ENCODE measurements around the gene KMT2A.

- TF ChIP-seq CTCF (IDR thresholded peaks at IDR 0.05) (no peak), POLR2A (IDR thresholded peaks at IDR 0.05) (no peak)
Observed at GRCh38 chr11:118448294-118448693, 12.0 kb downstream of the KMT2A start.
